ENCODE results near the gene CHTF18.

GRCh38 chr16:789191-789850, 901 bp downstream of the CHTF18 start:
- TF ChIP-seq ZNF830 (tag by site-specific recombination; IDR thresholded peaks at IDR 0.05; ENCODE audit: low read depth) (no peak), ZNF473 (tag by site-specific recombination; IDR thresholded peaks at IDR 0.05) (no peak), ZNF596 (tag by site-specific recombination; IDR thresholded peaks at IDR 0.05) (no peak), CTCF (tag by site-specific recombination; IDR thresholded peaks at IDR 0.05) (no peak), TCF7L2 (IDR thresholded peaks at IDR 0.05; ENCODE audit: borderline replicate concordance, low read depth, low read length) (no peak), KLF7 (tag by site-specific recombination; IDR thresholded peaks at IDR 0.05; ENCODE audit: borderline replicate concordance) (no peak), ZNF792 (tag by site-specific recombination; IDR thresholded peaks at IDR 0.05) (no peak)
